Subcutaneous adipose tissue (tissue), 4 donors: ENCODE results near the gene CDH23. TPM values are rescaled to one million over a fixed set of nuclear protein-coding genes. Genes with fewer than 3 reads are reported as not detected.

Source experiments
- total RNA-seq, 4 donors: library from RNA; depleted of rRNA; stranded (reverse); fragments of >200 nt; gene quantifications; one replicate each; pipeline ENCODE4 v1.1.0, GENCODE V29; 2016
- TF ChIP-seq, protein P1 (sequence below): fragments of 450-650 bp; IDR thresholded peaks from one replicate; pipeline ENCODE4 v1.5.1; 2016; ENCODE audit warnings: low read depth, mild to moderate bottlenecking, control low read depth, antibody characterized with exemption, moderate library complexity

Gene CDH23
- total RNA-seq, 4 donors from 2014 or later, result 14.3 to 74.8 (median 24.1) TPM

DNA sequence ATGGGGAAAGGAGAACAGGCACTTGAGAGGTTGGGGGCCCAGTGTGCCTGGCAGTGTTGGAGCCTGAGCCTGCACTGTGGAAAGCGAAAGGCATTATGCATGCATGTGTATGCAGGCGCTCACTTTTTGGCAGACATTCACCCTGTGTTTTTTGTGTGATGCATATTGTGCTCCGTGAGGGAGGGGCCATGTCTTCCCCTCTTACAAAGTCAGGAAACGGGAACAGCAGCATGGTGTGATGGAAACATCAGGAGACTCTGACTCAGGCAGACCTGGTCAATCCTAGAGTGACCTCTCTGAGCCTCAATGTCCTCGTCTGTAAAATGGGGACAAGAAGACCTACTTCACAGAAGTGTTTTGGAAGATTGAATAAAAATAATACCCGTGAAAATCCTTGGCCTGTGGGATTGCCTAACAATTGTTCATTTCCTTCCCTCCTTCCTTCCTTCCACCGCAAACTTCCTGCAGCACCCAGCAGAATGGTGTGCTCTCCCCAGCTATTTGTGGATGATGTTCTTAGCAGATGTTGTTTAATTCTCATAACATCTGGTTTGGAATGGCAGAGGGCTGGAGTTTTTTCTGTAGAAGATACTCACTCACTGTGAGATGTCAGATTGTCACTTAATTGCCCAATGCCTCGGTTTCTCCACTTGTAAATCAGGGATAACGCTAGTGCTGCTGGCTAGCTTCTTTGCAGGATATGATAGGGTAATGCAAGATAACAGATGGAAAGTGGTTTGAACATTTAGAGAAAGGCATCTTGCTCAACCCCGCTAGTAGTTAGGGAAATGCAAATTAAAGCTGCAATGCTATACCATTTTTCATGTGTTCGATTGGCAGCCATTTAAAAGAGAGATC, 39.8 kb downstream of the CDH23 start:
- TF ChIP-seq, protein P1, sequence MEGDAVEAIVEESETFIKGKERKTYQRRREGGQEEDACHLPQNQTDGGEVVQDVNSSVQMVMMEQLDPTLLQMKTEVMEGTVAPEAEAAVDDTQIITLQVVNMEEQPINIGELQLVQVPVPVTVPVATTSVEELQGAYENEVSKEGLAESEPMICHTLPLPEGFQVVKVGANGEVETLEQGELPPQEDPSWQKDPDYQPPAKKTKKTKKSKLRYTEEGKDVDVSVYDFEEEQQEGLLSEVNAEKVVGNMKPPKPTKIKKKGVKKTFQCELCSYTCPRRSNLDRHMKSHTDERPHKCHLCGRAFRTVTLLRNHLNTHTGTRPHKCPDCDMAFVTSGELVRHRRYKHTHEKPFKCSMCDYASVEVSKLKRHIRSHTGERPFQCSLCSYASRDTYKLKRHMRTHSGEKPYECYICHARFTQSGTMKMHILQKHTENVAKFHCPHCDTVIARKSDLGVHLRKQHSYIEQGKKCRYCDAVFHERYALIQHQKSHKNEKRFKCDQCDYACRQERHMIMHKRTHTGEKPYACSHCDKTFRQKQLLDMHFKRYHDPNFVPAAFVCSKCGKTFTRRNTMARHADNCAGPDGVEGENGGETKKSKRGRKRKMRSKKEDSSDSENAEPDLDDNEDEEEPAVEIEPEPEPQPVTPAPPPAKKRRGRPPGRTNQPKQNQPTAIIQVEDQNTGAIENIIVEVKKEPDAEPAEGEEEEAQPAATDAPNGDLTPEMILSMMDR, result no peak

DNA sequence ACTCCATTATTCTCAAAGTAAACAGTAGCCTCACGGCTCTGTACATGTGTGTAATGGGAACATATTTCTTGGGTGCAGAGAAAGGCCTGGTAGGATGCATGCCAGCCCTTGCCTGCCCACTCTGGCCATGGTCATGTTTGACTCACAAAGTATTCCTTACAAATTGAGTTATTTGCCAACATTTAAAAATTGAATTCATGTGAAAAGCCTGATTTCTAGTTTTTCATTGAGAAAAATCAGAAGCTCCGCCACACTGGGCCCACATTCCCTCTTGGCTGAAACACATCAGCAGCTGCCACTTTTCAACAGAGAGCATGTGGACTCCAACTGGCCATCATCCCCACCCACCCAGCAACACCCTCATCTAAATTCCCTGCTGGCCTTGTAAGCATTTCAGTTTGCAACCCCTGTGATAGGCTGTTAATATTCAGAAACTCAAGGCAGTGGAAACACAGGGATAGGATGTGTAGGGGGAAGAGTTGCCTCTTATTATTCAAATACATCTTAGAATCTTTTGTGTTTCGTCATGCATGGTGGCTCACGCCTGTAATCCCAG, 40.9 kb downstream of the CDH23 start:
- TF ChIP-seq, protein P1, result no peak

DNA sequence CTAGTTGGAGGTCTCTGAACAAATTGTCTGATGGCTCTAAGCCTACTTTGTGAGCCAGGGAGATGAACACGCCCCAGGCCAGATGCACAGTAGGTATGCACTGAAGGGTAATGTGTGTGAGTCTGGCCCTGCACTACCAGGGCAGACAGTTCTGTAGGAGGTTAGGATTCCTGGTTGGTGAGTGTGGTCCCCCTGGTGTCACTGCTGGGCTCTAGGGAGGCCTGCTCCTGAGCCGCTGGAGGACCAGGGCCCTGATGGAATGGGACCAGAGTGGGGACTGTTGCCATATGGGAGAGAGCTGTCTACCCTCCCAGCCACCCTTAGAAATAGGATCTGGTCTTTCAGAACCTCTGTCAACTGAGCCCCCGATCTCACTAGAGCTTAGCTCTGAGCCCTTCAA, 42.0 kb downstream of the CDH23 start:
- TF ChIP-seq, protein P1, result no peak

DNA sequence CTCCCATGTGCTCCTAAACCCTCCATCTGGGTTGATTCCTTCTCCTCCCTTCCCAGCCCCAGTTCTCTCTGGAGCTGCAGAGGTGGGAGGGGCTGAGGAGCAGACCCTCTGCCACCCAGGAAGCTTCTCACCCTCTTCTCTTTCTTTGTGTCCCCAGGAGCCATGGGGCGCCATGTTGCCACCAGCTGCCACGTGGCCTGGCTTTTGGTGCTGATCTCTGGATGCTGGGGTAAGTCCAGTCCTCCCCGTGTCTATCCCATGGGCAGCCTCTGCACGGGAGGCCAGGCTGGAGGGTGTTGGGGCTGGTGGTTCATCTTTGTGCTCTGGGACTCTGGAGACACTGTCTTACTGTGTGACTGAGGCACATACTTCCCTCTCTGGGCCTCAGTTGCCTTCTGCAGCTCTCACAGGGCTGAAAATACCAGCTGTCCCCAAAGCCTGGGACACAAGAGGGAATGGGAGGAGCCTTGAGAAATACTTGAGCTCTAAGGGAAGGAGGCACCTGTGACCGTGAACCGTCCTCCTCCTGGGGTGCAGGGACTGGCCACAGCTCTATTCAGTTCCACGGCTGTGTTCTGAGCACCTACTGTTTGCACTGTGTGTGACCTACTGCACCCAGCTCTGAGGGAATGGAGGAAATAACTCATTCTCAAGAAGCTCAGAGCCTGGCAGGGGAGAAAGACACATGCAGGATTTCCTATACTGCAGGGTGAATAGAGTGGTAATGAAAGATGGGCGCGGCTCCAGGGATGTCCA, 43.1 kb downstream of the CDH23 start:
- TF ChIP-seq, protein P1, result no peak

DNA sequence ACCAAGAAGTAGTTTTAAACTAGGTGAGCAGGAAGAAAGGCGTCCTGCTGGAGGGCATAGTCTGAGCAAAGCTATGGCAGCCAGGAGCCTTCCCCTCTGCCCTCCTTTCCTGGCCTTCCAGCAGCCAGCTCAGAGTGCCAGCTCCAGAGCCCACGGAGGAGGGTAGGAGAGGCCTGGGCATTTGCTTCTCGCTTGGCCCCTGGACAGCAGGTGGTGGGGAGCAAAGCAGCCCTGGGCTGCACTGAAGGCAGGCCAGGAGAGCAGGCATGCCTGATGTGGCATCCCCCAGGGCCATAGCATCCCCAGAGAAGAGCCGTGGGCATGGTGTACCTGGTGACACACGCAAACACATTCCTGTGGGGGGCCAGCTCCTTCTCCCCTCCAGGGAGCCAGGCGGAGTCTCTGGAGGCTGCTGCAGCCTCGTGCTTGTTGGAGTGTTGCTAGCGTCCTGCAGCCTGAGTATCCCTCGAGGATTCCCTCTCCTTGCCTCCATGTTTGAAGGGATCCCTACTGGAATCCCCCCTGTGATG, 43.9 kb downstream of the CDH23 start:
- TF ChIP-seq, protein P1, result no peak

DNA sequence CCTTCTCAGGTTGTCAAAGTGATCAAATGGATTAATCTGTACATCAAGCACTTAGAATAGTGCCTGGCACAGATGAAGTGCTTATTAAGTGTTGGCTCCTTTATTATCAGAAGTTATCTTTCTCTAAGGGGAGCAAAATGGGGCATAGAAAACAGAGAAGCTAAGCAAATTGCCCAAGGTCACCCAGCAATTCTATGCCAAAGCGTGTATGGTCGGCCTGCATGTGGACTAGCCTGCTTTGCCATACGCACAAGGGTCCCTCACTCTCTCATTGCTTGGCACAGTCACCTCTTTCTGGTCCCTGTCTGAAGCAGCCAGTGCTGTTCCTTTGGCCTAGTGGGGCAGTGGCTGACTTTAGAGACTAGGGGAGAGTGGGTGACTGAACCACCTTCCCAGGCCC, 45.3 kb downstream of the CDH23 start:
- TF ChIP-seq, protein P1, result no peak
